ENCODE measurements around the gene DRICH1.
"Not testable (repeated sequence)": the region's sequence is repeated elsewhere in the genome, so short reads cannot be mapped to it uniquely, and the experiment has no call there.

Gene DRICH1

DNA sequence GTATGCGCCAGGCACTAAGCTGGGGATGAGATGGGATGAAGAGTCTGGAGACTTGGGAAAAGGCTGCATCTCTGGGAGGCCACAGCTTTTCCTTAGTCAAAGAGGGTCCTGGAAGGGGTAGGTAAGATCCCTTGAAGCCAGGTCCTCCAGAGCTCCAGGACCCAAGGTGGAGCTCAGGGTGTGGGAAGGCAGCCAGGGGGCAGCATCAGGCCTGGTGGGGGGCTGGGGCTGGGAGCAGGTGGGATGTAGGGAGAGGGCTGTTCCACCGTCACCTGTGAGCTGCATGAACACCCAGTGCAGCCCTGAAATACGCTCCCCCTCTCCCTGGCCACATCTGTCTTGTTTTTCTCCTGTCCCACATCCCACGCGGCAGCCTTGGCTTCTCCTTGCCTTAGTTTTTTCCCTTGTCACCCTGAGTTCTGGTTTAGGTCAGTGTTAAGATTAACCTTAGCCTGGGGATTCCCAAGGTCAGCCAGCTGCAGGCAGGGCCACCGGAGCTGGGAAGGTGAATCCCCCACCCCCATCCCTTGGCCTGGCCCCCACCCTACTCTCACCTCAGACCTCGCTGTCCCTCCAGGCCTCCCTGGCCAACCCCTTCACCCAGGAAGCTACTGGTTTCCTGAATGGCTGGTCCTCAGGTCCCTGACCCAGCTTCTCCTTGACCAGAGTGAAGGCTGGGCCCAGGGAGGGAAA, 34.4 kb downstream of the DRICH1 start:
- DNase-seq = not testable (repeated sequence)

DNA sequence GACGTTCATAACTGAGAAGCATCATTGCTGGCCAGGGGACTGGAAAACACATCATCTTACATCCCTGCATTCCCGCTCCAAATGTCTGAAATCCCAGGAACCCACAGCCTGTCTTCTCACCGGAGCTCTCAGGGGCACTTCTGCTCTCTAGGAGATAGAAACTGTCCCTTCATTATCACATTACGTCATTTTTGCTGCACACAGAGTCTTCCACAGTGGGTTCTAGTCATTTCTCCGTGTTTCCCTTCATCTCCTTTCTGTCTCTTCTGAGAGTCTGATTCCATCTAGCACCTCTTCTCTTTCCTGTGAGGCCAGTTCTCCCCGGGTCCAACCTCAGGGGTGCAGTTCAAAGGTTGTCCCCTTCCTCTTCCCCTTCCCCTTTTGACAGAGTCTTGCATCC, 36.2 kb downstream of the DRICH1 start:
- not testable (repeated sequence) for DNase-seq

DNA sequence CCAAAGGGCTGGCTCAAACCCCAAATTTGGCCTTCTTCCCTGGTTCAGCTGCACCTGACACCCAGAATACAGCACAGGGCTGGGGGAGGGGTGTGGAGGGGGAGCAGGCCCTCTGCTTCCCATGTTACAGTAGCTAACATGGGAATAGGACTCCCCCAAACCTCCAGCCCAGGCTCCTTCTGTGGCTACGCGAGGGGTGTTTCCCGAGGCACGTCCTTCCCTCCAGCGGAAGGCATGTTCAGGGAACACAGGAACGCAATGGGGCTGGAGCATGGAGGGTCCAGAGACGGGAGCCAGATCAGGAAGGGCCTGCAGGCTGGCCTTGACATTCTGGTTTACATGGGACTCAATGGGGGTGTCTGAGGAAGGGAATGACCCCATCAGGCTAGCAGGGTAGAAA, 40.3 kb downstream of the DRICH1 start:
- no peak for DNase-seq

GRCh38 chr22:23591201-23591791, 40.8 kb downstream of the DRICH1 start:
- peak; percentile 51 for DNase-seq

DNA sequence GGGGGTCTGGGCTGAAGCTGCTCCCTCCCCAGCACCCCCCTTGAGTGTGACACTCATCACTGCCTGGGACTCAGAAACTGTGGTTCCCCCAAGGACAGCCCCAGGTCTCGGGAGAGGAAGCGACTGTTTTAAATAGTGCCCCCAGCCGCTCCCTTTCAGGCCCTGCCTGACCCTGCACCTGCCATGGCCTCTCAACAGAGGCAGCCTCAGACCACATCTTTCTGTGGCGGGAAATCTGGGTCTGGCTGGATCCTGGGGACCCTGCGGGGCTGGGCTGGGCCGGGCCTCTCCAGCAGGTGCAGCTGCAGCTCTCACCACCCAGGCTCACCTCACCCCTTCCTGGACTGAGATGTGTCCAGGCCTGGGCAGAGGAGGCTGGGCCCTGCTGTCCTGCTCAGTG, 48.3 kb downstream of the DRICH1 start:
- no peak for DNase-seq

- DNase-seq = no peak
Measured at GRCh38 chr22:23583153-23583552, 49.0 kb downstream of the DRICH1 start.

DNA sequence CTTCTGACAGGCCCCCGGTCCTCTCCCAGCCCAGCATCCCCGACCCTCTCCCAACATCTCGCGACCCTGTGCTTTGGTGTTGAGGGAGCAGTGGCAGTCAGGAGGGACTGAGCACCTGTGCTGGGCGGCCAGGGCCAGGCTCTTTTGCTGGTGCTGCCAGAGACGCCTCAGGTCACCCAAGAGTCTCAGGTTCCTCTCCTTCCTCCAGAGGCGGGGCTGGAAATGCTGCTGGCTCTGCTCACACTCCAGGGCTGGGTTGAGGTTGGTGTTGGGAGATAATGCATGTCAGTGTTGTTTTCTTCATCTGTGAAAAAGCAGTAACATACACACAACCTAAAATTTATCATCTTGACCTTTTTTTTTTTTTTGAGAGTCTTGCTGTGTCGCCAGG, 50.9 kb downstream of the DRICH1 start:
- no peak for DNase-seq

- no peak for DNase-seq
Measured at GRCh38 chr22:23580576-23581259, 51.4 kb downstream of the DRICH1 start.

DNA sequence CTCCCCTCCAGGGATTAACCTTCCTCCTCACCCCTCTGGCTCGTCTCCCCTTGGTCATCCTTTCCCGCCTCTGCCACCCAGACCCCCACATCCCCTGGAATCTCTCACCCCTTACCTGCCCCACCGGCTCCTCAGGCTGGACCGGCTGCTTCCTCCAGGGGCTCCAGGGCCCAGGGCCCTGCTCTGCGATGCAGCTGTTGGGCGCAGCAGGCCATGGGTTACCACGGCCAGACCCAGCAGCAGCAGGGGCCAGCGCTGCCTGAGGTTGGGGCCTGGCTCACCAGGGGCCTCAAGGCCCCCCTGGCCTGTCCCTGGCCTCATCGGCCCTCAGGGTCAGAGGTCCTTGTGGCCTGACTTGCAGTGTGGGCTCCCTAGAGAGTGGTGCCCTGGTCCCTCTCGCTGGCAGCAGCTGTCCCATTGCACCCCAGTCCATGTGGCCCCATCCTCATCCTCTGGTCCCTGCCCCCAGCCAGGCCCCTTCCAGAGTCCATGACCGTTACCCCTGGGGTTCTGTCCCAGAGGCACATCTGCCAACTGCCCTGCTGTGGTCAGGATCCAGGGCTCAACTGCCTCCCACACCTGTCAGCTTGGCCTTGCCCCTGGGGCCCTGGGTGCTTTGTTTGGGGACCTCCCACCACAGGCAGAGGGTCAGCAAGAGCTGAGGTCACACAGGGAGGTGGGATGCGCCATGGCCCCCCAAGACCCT, 52.1 kb downstream of the DRICH1 start, which contains the start of gene IGLL1:
Gene IGLL1, minus strand, starts transcription at position 421 of the 706 bp plus-strand sequence. Its CDS starts 100 bp downstream, at position 321.
- DNase-seq = no peak

- no peak for DNase-seq
Measured at GRCh38 chr22:23579280-23579679, 52.8 kb downstream of the DRICH1 start.

DNA sequence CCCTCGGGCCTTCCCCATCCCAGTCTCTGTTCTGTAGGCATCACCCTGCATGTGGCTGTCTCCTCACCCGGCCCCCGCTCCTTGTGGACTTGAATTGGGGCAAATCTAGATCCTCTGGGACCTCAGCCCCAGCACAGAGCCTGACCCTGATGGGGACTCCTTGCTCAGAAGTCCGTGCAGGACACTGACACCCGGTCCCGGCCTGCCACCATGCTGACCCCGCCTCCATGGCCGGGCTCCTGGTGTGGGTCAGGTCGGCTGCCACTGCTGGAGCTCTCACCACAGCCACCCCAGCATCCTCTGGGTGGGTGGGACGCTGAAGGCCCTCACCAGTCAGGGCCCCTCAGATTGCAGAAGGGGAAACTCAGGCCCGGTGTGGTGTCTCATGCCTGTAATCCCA, 53.8 kb downstream of the DRICH1 start:
- DNase-seq = no peak

GRCh38 chr22:23576681-23577080, 55.4 kb downstream of the DRICH1 start:
- DNase-seq = no peak

DNA sequence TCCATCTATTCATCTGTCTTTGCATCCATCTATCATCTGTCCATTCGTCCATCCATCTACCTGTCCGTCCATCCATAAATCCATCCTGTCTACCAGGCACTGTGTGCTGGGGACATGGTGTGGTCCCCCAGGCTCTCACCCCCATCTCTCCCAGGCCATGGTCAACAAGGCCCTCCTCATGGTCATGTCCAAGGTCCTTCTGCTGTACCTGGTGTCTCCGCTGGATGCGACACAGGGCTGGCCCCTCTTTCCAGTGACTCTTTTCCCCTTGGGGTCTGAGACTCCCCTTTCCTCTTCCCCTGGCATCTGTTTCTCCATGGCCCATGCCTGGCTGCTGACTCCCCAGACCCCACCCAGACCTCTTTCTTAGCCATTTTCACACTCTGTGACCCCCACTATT, 56.5 kb downstream of the DRICH1 start:
- no peak for DNase-seq

- no peak for DNase-seq
Measured at GRCh38 chr22:23574877-23575276, 57.2 kb downstream of the DRICH1 start.

GRCh38 chr22:23574371-23574811, 57.7 kb downstream of the DRICH1 start:
- no peak for DNase-seq

DNA sequence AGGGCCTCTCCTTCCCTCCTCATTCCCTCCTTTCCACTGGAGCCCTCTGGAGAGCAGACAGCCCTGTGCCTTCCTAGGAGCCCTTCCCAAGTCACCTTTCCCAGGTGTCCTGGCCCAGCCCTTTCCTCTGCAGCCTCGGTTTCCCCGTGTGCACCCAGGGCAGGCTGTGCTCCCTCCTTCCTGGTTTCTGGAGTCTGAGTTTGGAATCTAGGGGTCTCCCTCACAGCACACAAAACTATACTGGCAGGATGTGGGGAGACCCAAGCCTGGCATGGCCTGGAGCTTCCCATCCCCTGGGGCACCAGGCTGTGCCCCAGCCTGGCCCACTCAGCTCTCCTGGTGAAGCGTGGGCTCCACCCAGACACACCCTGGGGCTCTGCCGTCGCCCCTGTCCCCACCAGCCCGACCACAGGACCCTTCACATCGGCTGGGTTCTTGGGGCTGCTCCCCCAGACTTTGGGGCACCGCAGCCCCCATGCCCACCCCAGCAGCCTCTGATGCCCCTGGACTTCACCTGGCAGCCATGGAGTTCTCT, 58.4 kb downstream of the DRICH1 start:
- not testable (repeated sequence) for DNase-seq

DNA sequence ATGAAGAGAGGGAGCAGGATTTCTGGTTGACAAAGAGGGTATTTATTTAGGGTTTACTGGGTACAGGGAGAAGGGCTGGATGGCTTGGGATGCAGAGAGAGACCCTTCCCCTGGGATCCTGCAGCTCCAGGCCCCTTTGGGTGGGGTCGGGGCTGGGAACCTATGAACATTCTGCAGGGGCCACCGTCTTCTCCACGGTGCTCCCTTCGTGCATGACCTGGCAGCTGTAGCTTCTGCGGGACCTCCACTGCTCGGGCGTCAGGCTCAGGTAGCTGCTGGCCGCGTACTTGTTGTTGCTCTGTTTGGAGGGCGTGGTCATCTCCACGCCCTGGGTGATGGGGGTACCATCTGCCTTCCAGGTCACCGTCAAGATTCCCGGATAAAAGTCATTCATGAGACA, 59.0 kb downstream of the DRICH1 start:
- not testable (repeated sequence) for DNase-seq

GRCh38 chr22:23571486-23571885, 60.6 kb downstream of the DRICH1 start:
- no peak for DNase-seq

GRCh38 chr22:23570681-23571080, 61.4 kb downstream of the DRICH1 start:
- DNase-seq = no peak

DNA sequence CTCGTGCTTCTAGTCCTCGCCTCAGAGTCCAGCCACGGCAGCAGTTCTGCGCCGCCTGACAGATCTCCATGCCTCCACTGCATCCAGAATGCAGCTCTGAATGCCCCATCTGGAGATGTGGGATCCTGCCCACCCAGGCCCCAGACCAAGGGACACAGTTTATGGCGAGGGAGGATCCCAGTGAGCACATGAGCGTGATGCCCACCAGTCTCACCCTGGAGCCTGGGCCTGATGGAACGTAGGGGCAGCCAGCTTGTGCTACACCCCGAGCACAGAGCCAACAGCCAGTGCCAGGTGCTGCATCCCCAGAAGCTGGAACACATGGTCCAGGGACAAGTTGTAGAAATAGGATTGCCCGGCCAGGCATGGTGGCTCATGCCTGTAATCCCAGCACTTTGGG, 62.4 kb downstream of the DRICH1 start:
- no peak for DNase-seq

DNA sequence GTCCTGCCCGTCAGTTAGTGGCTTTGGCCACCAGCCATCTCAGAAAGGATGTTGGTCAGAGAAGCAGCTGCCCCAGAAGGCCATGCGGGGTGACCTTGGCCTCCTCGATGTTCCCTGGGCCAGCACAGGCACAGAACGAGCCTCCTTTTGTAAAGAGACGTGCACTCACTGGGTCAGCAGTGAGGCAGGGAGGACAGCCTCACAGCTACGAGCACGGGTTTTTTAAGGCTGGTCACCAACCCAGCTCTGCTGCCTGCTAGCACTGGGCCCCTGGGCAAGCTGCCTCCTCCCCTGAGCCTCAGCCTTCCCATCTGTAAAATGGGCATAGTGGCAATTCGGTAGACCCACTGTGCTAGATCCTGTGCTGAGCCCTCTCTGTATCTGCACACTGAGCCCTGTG, 62.8 kb downstream of the DRICH1 start:
- DNase-seq = no peak

- no peak for DNase-seq
Measured at GRCh38 chr22:23566705-23567475, 65.2 kb downstream of the DRICH1 start.
